Liver (tissue), 9 donors: ENCODE results near the gene INTS15. TPM values are rescaled to one million over a fixed set of nuclear protein-coding genes. Genes with fewer than 3 reads are reported as not detected.

ENCODE experiments used
- DNase-seq: peaks from one replicate; pipeline ENCODE4 v3.0.0-alpha.2; 2017; ENCODE audit warnings: low spot score
- H3K27ac ChIP-seq, 2 donors: one replicate each; pipeline ENCODE4 v1.7.0; 2013; ENCODE audit warnings: inconsistent platforms in 2 of 2, low read length in 2 of 2, control low read depth in 1 of 2, low read depth in 1 of 2, mild to moderate bottlenecking in 1 of 2
- H3K27me3 ChIP-seq, 4 donors: one replicate each; pipeline versions ENCODE4 v1.6.1 to v1.7.0; 2013; ENCODE audit warnings: low read length in 3 of 4, inconsistent platforms in 1 of 4, mild to moderate bottlenecking in 1 of 4, moderate library complexity in 1 of 4; ENCODE audit not compliant: control insufficient read depth in 4 of 4, insufficient read depth in 4 of 4
- H3K36me3 ChIP-seq, 4 donors: one replicate each; pipeline versions ENCODE4 v1.6.1 to v1.7.0; 2013; ENCODE audit warnings: low read length in 3 of 4, mild to moderate bottlenecking in 3 of 4, low read depth in 1 of 4, moderate library complexity in 1 of 4; ENCODE audit not compliant: control insufficient read depth in 4 of 4, insufficient read depth in 3 of 4
- H3K4me1 ChIP-seq, 4 donors: one replicate each; pipeline versions ENCODE4 v1.6.1 to v1.7.0; 2013; ENCODE audit warnings: low read length in 3 of 4, mild to moderate bottlenecking in 3 of 4, moderate library complexity in 1 of 4; ENCODE audit not compliant: control insufficient read depth in 4 of 4, insufficient read depth in 4 of 4
- H3K4me3 ChIP-seq, 3 donors: one replicate each; pipeline versions ENCODE4 v1.6.1 to v1.7.0; 2013; ENCODE audit warnings: low read length in 3 of 3, control low read depth in 1 of 3, low read depth in 1 of 3, mild to moderate bottlenecking in 1 of 3
- H3K9ac ChIP-seq, 2 donors: one replicate each; pipeline ENCODE4 v1.7.0; 2013; ENCODE audit warnings: low read length in 2 of 2, mild to moderate bottlenecking in 2 of 2, moderate library complexity in 2 of 2, control low read depth in 1 of 2, low read depth in 1 of 2
- H3K9me3 ChIP-seq, 4 donors: one replicate each; pipeline versions ENCODE4 v1.6.1 to v1.7.0; 2013; ENCODE audit warnings: low read length in 3 of 4; ENCODE audit not compliant: control insufficient read depth in 4 of 4
- EGR1 ChIP-seq, 2 donors: IDR thresholded peaks; 2 replicates each; pipeline ENCODE4 v1.6.1; 2016 to 2018; ENCODE audit warnings: antibody characterized with exemption in 2 of 2, low read depth in 2 of 2
- FOXA1 ChIP-seq: IDR thresholded peaks from 2 replicates; pipeline ENCODE4 v1.6.1; 2016; ENCODE audit warnings: antibody characterized with exemption
- FOXA2 ChIP-seq: IDR thresholded peaks from 2 replicates; pipeline ENCODE4 v1.6.1; 2016; ENCODE audit warnings: antibody characterized with exemption
- GABPA ChIP-seq, 2 donors: IDR thresholded peaks in 1 of 2; conservative IDR thresholded peaks in 1 of 2; 2 replicates each; pipeline ENCODE4 v1.6.1; 2016; ENCODE audit warnings: antibody characterized with exemption in 2 of 2, mild to moderate bottlenecking in 1 of 2, moderate library complexity in 1 of 2
- HNF4A ChIP-seq, 2 donors: conservative IDR thresholded peaks; 2 replicates each; pipeline ENCODE4 v1.6.1; 2016; ENCODE audit warnings: antibody characterized with exemption in 2 of 2, mild to moderate bottlenecking in 2 of 2
- HNF4G ChIP-seq: IDR thresholded peaks from 2 replicates; pipeline ENCODE4 v1.6.1; 2016; ENCODE audit warnings: antibody characterized with exemption
- JUND ChIP-seq, 2 donors: IDR thresholded peaks; 2 replicates each; pipeline ENCODE4 v1.6.1; 2016; ENCODE audit warnings: antibody characterized with exemption in 2 of 2
- MAX ChIP-seq: IDR thresholded peaks from 2 replicates; pipeline ENCODE4 v1.6.1; 2016; ENCODE audit warnings: antibody characterized with exemption
- NR2F2 ChIP-seq: IDR thresholded peaks from 2 replicates; pipeline ENCODE4 v1.6.1; 2016; ENCODE audit warnings: antibody characterized with exemption
- RAD21 ChIP-seq, 2 donors: IDR thresholded peaks; 2 replicates each; pipeline ENCODE4 v1.6.1; 2016; ENCODE audit warnings: antibody characterized with exemption in 2 of 2, mild to moderate bottlenecking in 2 of 2
- REST ChIP-seq: IDR thresholded peaks from 2 replicates; pipeline ENCODE4 v1.6.1; 2016; ENCODE audit warnings: antibody characterized with exemption, mild to moderate bottlenecking
- RXRA ChIP-seq, 2 donors: IDR thresholded peaks; 2 replicates each; pipeline ENCODE4 v1.6.1; 2017 to 2018; ENCODE audit warnings: antibody characterized with exemption in 2 of 2, mild to moderate bottlenecking in 1 of 2
- SP1 ChIP-seq: IDR thresholded peaks from 2 replicates; pipeline ENCODE4 v1.6.1; 2018; ENCODE audit warnings: antibody characterized with exemption, mild to moderate bottlenecking
- TAF1 ChIP-seq: conservative IDR thresholded peaks from 2 replicates; pipeline ENCODE4 v1.6.1; 2016; ENCODE audit warnings: antibody characterized with exemption, mild to moderate bottlenecking
- YY1 ChIP-seq: IDR thresholded peaks from 2 replicates; pipeline ENCODE4 v1.6.1; 2016; ENCODE audit warnings: antibody characterized with exemption, mild to moderate bottlenecking
- ZBTB33 ChIP-seq: IDR thresholded peaks from 2 replicates; pipeline ENCODE4 v1.6.1; 2016; ENCODE audit warnings: antibody characterized with exemption
- whole genome bisulfite sequencing: extraction: QIAGEN DNeasy Blood & Tissue Kit; methylation state at CpG from one replicate; pipeline ENCODE4 v1.1.7; 2013; 5-methylcytosine and 5-hydroxymethylcytosine counted together
- polyA plus RNA-seq, 2 donors: library from polyadenylated mRNA; stranded (reverse) in 1 of 2; unstranded in 1 of 2; fragments of 200-250 nt in 1 of 2; fragments of >200 nt in 1 of 2; fragmentation: Nextera tagmentation in 1 of 2; extraction: Ambion mirVana in 1 of 2; gene quantifications; one replicate each; pipeline versions ENCODE4 v1.2.1 to v1.2.3, GENCODE V29; 2013 to 2015
- total RNA-seq, 2 donors: library from RNA; depleted of rRNA; stranded (reverse); fragments of >200 nt; gene quantifications; one replicate each; pipeline ENCODE4 v1.2.3, GENCODE V29; 2014
- TF ChIP-seq, protein P1 (sequence below): fragments of 150-350 bp; IDR thresholded peaks from 2 replicates; pipeline ENCODE4 v1.5.1; 2017; ENCODE audit warnings: improper control_type of control experiment, low read depth, low read length; ENCODE audit not compliant: missing input control
- donor health status: healthy.
- donor health status: healthy.
- donor health status: healthy.
- donor health status: healthy.
- donor health status: healthy.

INTS15 gene
- total and polyA plus RNA-seq, 4 donors = 5.2 to 10.4 (median 8.2) TPM

DNA sequence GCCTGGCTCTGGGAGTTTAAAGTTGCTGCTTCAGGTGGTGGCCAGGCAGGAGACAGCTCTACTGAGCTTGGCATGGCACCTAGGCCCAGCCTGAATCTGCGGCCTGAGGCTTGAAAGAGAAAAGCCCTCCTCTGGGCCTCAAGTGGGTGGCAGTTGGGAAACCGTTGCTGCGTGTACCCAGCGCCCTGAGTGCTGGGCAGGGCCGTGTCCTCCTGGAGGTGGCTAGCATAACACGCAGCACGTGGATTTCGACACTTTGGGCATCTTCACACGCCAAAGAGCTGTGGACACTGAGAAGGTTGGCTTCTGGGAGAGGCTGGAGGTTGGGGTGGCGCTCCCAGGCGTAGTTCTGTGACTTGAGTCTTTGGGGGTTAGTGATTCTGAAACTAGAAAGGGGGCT is 49.8 kb downstream of the INTS15 start (continued):
- TF ChIP-seq MAX (no peak), FOXA2 (no peak), RXRA (IDR thresholded peaks at IDR 0.05) (no peak)

GRCh38 chr7:6640246-6640721 is 50.5 kb downstream of the INTS15 start:
- H3K36me3 ChIP-seq = peaks cover 8 to 36% (median 20%) of the 10 kb centered on the region in 4 donors
- H3K27me3 ChIP-seq = no peaks in the 10 kb centered on the region
- TF ChIP-seq EGR1 (IDR thresholded peaks at IDR 0.05; ENCODE audit: low read depth in 2 of 2) (no peak), MAX (no peak), YY1 (no peak), JUND (IDR thresholded peaks at IDR 0.05) (no peak), RAD21 (IDR thresholded peaks at IDR 0.05) (no peak), HNF4A (conservative IDR thresholded peaks at IDR 0.05) (no peak), NR2F2 (no peak), FOXA2 (no peak), SP1 (no peak), REST (no peak), TAF1 (no peak), HNF4G (no peak), FOXA1 (no peak)
- TF ChIP-seq, protein P1, sequence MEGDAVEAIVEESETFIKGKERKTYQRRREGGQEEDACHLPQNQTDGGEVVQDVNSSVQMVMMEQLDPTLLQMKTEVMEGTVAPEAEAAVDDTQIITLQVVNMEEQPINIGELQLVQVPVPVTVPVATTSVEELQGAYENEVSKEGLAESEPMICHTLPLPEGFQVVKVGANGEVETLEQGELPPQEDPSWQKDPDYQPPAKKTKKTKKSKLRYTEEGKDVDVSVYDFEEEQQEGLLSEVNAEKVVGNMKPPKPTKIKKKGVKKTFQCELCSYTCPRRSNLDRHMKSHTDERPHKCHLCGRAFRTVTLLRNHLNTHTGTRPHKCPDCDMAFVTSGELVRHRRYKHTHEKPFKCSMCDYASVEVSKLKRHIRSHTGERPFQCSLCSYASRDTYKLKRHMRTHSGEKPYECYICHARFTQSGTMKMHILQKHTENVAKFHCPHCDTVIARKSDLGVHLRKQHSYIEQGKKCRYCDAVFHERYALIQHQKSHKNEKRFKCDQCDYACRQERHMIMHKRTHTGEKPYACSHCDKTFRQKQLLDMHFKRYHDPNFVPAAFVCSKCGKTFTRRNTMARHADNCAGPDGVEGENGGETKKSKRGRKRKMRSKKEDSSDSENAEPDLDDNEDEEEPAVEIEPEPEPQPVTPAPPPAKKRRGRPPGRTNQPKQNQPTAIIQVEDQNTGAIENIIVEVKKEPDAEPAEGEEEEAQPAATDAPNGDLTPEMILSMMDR = no peak
- H3K4me3 ChIP-seq = no peak overlapping the region
- H3K9me3 ChIP-seq = no peaks in the 10 kb centered on the region
- 87% methylated on average over 11 of the region's 11 CpGs for WGBS
- H3K27ac ChIP-seq = no peak overlapping the region
- H3K4me1 ChIP-seq = peaks cover 7 to 20% (median 14%) of the 10 kb centered on the region in 4 donors
- DNase-seq = peak; percentile 50
- H3K9ac ChIP-seq = no peak overlapping the region

DNA sequence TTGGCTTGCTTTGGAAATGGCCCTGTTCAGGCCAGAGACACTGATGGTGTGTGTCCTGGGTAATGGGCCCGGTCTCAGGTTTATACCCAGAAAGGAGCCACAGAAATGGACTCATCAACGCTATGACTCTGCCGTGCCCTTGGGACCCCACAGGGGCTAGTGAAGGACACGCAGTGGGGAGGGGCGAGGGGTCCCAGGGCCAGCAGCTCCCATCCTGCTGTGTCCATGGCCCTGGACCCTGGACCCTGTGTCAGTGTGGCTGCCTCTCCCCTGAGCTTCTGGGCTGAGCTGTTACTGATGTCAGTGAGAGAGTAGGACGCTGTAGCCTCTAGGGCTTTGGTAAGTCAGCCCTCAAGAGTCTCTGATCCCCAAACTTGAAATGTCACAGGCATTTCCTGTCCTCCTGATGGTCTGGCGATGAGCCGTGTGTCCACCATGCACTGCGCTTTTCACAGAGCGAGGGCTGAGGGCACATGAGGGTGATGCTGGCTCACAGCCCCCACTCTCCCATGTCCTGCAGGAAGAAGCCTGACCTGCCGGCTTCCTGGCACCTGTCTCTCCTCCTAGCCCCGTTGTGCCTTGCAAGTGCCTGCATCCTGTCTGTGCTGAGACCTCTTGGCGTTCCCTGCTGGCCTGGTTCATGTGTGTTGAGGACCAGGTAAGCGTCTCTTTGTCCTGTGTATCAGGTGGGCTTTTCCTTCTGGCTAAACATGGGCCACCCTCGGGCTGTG is 51.6 kb downstream of the INTS15 start:
- peaks cover 7 to 18% (median 11%) of the 10 kb centered on the region in 4 donors for H3K4me1 ChIP-seq
- TF ChIP-seq RAD21 (IDR thresholded peaks at IDR 0.05) (no peak), RXRA (IDR thresholded peaks at IDR 0.05) (no peak), MAX (no peak), GABPA (IDR thresholded peaks at IDR 0.05 in 1 of 2, conservative IDR thresholded peaks at IDR 0.05 in 1 of 2) (no peak), HNF4G (no peak), SP1 (no peak), FOXA2 (no peak), ZBTB33 (no peak)
- H3K9ac ChIP-seq = no peak overlapping the region
- H3K9me3 ChIP-seq = no peaks in the 10 kb centered on the region
- 90% methylated on average over 15 of the region's 15 CpGs for WGBS
- no peak overlapping the region for H3K27ac ChIP-seq
- H3K27me3 ChIP-seq = no peaks in the 10 kb centered on the region
- H3K36me3 ChIP-seq = peaks cover 8 to 43% (median 23%) of the 10 kb centered on the region in 4 donors
- DNase-seq = no peak
- no peak overlapping the region for H3K4me3 ChIP-seq
